Ascending aorta (tissue), 2 donors: ENCODE data around the gene KIF26B. TPM values are rescaled to one million over a fixed set of nuclear protein-coding genes. Genes with fewer than 3 reads are reported as not detected.

ENCODE experiments used
- DNase-seq, 2 donors: peaks; one replicate each; pipeline ENCODE4 v3.0.0-alpha.2; 2019; ENCODE audit warnings: low spot score in 2 of 2
- H3K27ac ChIP-seq, 2 donors: fragments of 200-600 bp; sonication (generic); one replicate each; pipeline ENCODE4 v1.5.1; 2016 to 2017; ENCODE audit warnings: mild to moderate bottlenecking in 1 of 2
- H3K27me3 ChIP-seq: fragments of 200-600 bp; sonication (generic); one replicate; pipeline ENCODE4 v1.5.1; 2017
- H3K36me3 ChIP-seq, 2 donors: fragments of 200-600 bp; sonication (generic); one replicate each; pipeline ENCODE4 v1.5.1; 2016
- H3K4me1 ChIP-seq, 2 donors: fragments of 200-600 bp; sonication (generic); one replicate each; pipeline ENCODE4 v1.5.1; 2016 to 2017; ENCODE audit warnings: mild to moderate bottlenecking in 1 of 2
- H3K4me3 ChIP-seq, 2 donors: fragments of 200-600 bp; sonication (generic); one replicate each; pipeline ENCODE4 v1.5.1; 2016 to 2017; ENCODE audit warnings: mild to moderate bottlenecking in 1 of 2
- H3K9me3 ChIP-seq, 2 donors: fragments of 200-600 bp; sonication (generic); one replicate each; pipeline ENCODE4 v1.5.1; 2016
- intact Hi-C: fragments of 100-400 bp; cut with DNase I; formaldehyde crosslinking; loops from one replicate; pipeline ENCODE4 v1.15.1; 2023
- total RNA-seq: library from RNA; depleted of rRNA; stranded (reverse); fragments of >200 nt; gene quantifications from one replicate; pipeline ENCODE4 v1.1.0, GENCODE V29; 2016
- TF ChIP-seq, protein P1 (sequence below), 3 experiments: fragments of 200-600 bp in 2 of 3; fragments of 450-650 bp in 1 of 3; sonication (generic) in 2 of 3; IDR thresholded peaks; one replicate each; pipeline ENCODE4 v1.5.1; 2016 to 2019; ENCODE audit warnings: antibody characterized with exemption in 3 of 3, mild to moderate bottlenecking in 1 of 3, moderate library complexity in 1 of 3

KIF26B gene
- total RNA-seq, 1 donor from 2014 or later = not detected

DNA sequence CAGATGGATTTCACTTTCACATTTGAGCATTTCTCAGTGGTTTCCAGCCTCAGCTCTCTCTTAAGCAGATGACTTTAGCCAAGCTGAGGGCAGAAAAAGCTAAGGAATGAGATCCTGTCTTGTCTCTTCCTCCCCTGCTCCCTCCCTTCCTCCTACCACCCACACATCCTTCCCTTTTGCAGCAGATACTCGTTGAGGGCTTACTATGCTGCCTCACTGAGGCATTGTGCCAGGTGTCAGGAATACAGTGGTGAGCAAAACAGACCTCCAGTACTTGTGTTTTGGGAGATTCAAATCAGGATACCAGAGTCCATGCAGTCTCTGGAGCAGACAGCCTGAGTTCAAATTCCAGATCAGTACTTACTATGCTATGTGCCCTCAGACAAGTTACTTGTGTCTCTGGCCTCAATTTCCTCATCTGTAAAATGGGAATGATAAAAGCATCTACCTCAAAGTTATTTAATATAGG lies 43.2 kb downstream of the KIF26B start:
- DNase-seq = no peak
- intact Hi-C loops = no loop called here
- H3K9me3 ChIP-seq = no peaks in the 10 kb centered on the region
- no peaks in the 10 kb centered on the region for H3K36me3 ChIP-seq
- TF ChIP-seq, protein P1, sequence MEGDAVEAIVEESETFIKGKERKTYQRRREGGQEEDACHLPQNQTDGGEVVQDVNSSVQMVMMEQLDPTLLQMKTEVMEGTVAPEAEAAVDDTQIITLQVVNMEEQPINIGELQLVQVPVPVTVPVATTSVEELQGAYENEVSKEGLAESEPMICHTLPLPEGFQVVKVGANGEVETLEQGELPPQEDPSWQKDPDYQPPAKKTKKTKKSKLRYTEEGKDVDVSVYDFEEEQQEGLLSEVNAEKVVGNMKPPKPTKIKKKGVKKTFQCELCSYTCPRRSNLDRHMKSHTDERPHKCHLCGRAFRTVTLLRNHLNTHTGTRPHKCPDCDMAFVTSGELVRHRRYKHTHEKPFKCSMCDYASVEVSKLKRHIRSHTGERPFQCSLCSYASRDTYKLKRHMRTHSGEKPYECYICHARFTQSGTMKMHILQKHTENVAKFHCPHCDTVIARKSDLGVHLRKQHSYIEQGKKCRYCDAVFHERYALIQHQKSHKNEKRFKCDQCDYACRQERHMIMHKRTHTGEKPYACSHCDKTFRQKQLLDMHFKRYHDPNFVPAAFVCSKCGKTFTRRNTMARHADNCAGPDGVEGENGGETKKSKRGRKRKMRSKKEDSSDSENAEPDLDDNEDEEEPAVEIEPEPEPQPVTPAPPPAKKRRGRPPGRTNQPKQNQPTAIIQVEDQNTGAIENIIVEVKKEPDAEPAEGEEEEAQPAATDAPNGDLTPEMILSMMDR (IDR thresholded peaks at IDR 0.05) = no peak
- H3K27me3 ChIP-seq = no peaks in the 10 kb centered on the region
- no peak overlapping the region for H3K4me3 ChIP-seq
- H3K4me1 ChIP-seq = no peaks in the 10 kb centered on the region
- H3K27ac ChIP-seq = no peak overlapping the region

DNA sequence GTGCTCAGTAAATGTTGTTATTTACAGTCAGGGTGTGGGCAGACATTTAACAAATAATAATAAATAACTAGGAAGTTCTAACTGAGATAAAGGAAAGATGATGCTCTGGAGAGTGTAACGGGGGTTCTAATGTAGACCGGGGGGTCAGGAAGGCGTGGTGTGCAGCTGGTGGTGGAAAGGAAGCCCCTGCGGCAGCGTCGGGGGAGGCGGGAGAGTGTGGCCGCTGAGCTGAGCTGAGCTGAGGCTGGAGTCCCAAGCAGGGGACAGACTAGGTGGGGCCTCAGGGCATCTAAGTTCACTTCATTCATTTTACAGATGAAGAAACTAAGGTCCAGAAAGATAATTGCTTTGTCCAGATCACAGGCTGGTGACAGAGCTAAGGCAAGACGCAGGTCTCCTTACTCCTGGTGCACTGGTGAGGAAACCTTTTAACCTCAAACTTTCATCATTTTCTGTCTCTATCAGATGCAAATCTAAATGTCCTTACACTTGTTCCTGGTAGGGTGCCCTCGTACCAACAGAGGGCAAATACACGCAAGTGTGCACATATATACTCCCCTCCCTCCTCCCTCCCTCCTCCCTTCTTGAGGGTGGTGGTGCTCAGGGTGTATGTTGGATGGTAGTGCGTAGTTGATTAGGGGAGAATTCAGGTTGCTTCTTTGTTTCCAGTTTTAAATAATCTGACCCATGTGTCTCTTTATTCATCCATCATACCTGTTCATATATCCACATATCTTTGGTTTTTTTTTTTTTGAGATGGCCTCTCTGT lies 44.1 kb downstream of the KIF26B start:
- H3K27ac ChIP-seq = no peak overlapping the region
- intact Hi-C loops = no loop called here
- no peaks in the 10 kb centered on the region for H3K4me1 ChIP-seq
- H3K9me3 ChIP-seq = no peaks in the 10 kb centered on the region
- no peak overlapping the region for H3K4me3 ChIP-seq
- H3K27me3 ChIP-seq = no peaks in the 10 kb centered on the region
- DNase-seq = no peak
- TF ChIP-seq, protein P1 (IDR thresholded peaks at IDR 0.05) = no peak
- no peaks in the 10 kb centered on the region for H3K36me3 ChIP-seq

DNA sequence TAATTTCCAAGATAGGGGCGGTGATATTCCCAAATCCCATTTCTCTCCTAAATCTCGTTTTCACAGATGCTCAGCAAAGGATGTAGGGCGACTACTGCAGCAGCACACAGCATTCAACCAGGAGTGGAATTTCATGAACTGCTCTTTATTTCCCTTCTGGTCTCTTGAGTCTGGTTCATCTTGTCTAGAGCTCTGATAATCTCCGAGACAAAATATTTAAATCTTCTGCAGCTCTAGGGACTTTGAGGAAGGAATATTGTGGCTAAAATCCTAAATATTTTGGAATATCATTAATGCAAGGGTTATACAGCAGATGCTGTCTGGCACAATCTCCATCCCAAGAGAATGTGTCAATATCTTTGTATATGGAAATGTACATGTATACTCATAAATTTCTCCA lies 45.4 kb downstream of the KIF26B start:
- no peak overlapping the region for H3K4me3 ChIP-seq
- intact Hi-C loops = no loop called here
- TF ChIP-seq, protein P1 (IDR thresholded peaks at IDR 0.05) = no peak
- DNase-seq = no peak
- no peaks in the 10 kb centered on the region for H3K4me1 ChIP-seq
- H3K27me3 ChIP-seq = no peaks in the 10 kb centered on the region
- no peak overlapping the region for H3K27ac ChIP-seq
- no peaks in the 10 kb centered on the region for H3K36me3 ChIP-seq
- H3K9me3 ChIP-seq = no peaks in the 10 kb centered on the region

DNA sequence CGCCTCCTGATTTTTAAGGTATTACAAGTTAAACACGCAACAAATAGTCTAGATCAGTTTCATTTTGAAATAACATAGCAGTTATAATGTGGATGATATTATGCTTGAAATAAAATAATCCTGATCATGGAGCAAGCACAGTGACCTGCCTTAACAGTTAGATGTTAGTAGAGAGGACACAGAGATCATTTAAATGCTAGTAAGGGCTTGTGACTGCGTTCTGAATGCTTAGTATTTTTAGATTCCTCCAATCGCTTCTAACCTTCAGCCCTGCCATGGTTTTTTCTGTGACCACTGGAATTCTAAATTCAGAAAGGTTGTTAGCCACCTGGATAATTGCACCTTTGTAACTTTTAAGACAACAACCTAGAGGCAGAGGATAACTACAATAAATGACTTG lies 46.4 kb downstream of the KIF26B start:
- Histone ChIP-seq H3K27me3 (no peaks in the 10 kb centered on the region), H3K9me3 (no peaks in the 10 kb centered on the region), H3K36me3 (no peaks in the 10 kb centered on the region), H3K4me3 (no peak overlapping the region), H3K4me1 (no peaks in the 10 kb centered on the region), H3K27ac (no peak overlapping the region)
- TF ChIP-seq, protein P1 (IDR thresholded peaks at IDR 0.05) = no peak
- intact Hi-C loops = no loop called here
- DNase-seq = no peak

DNA sequence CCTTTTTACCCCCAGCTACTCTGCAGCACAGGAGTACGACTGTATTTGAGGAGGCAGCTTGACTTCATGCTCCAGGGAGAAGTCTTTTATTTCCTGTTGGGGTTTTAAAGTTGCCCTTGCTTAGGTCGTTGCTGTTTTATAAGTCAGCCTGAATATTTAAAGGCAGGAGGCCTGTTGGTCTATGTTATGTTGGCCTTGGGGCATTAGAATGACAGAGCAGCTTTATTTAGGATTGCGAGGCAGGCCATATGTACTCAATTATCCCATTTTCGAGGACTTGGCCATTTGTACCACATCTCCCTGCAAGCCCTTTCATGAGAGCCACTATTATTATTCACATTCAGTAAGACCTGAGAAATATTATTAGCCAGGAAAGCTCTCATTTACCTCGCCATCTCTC lies 47.0 kb downstream of the KIF26B start:
- H3K27me3 ChIP-seq = no peaks in the 10 kb centered on the region
- no peaks in the 10 kb centered on the region for H3K4me1 ChIP-seq
- H3K36me3 ChIP-seq = no peaks in the 10 kb centered on the region
- H3K27ac ChIP-seq = no peak overlapping the region
- DNase-seq = no peak
- TF ChIP-seq, protein P1 (IDR thresholded peaks at IDR 0.05) = no peak
- intact Hi-C loops = no loop called here
- no peak overlapping the region for H3K4me3 ChIP-seq
- peaks cover 0 to 5% of the 10 kb centered on the region in 2 donors for H3K9me3 ChIP-seq
